ENCODE results near the gene HIGD2B.
"Not testable (repeated sequence)": the region's sequence is repeated elsewhere in the genome, so short reads cannot be mapped to it uniquely, and the experiment has no call there.

HIGD2B gene

DNA sequence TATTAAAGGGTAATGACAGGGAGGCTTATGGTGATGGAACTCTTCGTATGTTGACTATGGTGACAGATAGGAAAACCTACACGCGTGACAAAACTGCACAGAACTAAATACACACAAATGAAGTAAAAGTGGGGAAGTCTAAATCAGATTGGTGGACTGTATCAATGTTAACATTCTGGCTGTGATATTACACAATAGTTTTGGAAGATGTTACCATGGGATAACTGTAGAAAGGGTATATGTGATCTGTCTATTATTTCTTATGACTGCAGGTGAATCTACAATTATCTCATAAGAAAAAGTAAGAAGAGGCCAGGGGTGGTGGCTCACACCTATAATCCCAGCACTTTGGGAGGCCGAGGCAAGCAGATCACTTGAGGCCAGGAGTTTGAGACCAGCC, 9.1 kb downstream of the HIGD2B start:
- DNase-seq: no peak

GRCh38 chr15:72671525-72671924, 14.5 kb downstream of the HIGD2B start:
- DNase-seq: no peak

DNA sequence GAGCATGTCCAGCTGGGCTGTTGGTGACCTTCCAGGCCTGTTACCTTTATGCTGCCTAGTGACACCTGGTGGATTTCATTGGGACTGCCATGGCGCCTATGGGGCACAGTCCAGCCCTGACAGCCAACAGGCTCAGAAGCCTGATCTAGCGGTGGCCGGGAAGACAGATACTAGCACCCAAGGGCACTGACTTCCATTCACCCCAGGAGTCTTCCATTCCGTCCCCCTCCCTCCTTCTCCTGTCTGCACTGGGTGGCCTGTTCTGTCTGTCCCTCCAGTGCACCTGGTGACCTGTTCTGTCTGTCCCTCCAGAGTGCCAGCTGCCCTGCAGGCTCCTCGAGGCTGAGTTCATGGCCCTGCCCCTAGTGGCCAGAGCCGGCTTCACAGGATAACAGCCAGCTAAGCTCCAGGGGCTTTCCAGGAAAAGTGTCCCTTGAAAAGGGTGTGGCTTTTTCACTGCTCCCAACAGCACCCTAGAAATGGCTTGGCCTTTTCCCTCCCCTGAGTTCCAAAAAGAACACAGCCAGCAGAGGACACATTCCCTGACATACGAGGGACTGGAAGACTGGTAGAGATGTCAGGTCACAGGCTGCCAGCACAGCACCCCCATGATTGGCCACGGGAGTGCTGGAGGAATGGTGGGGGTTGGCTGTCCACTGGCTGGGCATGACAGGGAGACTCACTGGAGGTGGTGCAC, 15.2 kb downstream of the HIGD2B start:
- DNase-seq: not testable (repeated sequence)

DNA sequence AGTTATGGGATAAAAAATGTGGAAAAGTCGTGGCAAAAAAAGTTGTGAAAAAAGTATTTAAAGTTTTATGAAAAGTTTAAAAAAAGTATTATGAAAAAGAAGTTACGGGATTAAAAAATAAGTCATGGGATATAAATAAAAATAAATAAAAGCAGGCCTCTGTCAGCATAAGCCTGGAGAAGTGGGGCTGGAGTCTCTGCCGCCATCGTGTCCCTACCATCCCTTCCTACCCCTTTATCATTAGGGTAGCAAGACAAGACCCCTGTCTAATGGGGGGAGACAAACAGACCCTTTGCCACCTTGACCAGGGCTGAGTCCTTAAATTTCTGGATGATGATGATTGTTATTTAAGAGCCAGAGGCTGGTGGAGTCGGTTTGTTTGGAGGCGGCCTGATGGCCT, 16.2 kb downstream of the HIGD2B start:
- not testable (repeated sequence) for DNase-seq

GRCh38 chr15:72665706-72666105, 20.3 kb downstream of the HIGD2B start:
- DNase-seq: not testable (repeated sequence)

DNA sequence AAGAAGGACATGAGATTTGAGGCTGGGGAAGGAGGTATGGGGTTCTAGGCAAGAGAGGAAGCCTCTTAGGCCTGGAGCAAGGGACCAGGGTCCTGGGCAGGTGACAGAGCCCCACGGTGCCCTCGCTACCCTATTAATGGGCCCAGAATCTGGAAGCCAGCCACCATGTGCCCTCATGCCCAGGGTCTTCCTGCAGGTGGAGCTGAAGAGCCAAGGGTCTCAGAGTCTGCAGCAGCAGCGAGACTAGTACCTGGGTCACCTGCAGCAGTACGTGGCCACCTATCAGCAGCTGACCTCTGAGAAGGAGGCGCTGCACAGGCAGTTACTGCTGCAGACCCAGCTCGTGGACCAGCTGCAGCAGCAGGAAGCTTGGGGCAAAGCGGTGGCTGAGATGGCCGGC, 22.1 kb downstream of the HIGD2B start:
- not testable (repeated sequence) for DNase-seq

GRCh38 chr15:72661081-72661480, 24.9 kb downstream of the HIGD2B start:
- DNase-seq: not testable (repeated sequence)

GRCh38 chr15:72656014-72656413, 30.0 kb downstream of the HIGD2B start:
- not testable (repeated sequence) for DNase-seq

- not testable (repeated sequence) for DNase-seq
Observed at GRCh38 chr15:72654397-72654796, 31.6 kb downstream of the HIGD2B start, which contains the start of gene GOLGA6B. Gene GOLGA6B (plus strand): TSS chr15:72654697. CDS start chr15:72654738, 41 bp downstream.

DNA sequence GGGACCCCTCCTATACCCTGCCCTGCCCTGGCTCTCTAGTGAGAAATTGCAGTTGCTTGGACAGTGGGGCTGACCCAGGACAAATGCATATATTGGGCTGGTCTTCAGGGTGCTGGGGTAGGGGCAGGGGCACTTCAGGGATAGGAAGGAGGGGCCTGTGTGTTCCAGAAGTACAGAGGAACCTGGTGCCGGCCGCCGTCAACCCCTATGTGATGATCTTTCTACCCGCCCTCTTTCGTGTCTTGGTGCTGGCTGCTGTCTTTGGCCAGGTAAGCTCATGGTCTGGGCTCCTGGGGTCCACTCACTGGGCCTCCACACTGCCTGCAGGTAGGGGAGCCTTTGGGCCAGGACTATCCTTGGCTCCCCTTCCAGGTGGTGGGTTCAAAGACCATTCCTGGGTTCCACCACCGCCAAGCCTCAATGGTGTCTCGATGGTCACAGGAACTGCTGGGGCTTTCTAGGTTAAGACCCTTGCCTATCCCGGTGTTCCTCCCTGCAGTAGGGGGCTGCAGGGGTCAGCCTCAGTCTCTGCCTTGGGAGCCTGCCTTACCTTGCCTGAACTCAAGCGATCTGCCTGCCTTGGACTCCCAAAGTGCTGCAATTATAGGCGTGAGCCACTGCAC, 37.2 kb downstream of the HIGD2B start:
- not testable (repeated sequence) for DNase-seq

DNA sequence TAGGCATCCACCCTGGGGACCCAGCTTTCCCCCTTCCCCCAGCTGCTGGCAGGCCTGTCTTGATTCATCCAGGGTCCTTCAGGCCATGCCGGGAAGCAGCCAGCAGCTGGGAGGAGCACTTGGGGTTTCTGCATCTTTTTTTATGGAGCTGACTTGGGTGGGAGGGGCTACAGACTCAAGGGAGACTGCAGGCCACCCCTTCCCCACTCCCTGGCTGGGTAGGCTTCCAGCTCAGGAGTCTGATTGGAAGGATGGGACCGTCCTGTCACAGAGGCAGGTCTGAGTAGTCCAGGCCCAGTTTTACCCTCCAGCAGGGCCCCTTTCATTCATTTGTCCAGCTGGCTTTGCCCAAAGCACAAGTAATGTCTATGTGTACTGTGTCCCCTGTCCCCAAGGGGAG, 43.7 kb downstream of the HIGD2B start:
- DNase-seq: not testable (repeated sequence)

- DNase-seq: not testable (repeated sequence)
Observed at GRCh38 chr15:72639759-72640483, 46.1 kb downstream of the HIGD2B start.

DNA sequence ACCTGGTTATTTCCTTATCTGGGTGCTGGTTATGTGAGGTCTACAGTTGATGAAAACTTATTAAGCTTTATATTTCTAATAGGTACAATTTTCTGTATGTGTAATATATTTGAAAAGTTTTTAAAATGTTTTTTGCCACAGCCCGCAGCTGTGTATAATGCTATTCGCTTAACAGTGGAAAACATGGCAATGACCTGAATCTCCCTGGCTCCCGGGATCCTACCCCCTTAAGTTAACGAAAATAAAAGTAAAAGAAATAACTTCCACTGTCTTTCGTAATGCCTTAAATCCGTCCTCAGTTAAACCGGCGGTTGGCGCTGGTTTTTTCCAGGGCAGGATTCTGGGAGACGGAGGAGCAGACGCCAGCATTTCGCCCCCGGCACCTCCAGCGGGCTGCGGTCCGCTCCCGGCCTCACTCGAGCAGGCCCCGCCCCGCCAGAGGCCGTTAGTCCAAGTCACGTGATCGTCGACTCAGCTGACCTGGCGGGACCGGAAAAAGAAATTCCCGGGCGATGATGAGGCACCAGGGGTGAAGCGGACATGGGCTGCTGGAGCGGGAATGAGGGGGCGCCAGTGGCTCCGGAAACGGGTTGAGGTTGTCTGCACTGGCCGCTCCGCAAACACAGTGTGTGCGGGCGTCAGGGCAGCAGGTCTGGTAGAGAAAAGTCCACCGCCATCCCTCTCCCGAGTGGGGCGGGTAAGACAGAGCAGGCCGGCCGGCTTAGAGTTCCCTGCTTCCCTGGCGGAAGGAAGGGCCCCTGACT, 49.3 kb downstream of the HIGD2B start:
- DNase-seq: not testable (repeated sequence)

DNA sequence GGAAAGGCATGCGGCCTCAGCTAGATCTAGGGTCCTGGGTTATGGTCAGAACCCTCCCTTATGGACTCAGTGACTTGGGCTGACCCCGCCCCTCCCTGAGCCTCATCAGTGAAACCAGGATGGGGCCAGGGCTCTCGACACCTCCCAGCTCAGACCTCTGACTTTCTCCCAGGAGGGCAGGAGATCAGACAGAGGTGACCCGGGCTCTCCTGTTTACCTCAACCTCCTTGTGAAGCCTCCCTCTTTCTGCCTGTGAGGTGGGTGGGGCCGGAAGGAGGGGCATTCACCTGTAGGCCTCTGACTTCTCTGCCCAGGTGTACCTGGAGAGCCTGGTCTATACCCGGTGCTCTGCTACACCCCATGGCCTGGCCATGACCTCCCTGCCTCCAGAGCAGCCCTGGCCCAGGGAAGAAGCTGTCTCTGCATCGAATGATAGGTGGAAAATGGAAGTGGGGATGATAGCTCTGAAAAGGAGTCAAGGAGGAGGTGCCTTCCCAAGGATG, 56.9 kb downstream of the HIGD2B start:
- DNase-seq: not testable (repeated sequence)

DNA sequence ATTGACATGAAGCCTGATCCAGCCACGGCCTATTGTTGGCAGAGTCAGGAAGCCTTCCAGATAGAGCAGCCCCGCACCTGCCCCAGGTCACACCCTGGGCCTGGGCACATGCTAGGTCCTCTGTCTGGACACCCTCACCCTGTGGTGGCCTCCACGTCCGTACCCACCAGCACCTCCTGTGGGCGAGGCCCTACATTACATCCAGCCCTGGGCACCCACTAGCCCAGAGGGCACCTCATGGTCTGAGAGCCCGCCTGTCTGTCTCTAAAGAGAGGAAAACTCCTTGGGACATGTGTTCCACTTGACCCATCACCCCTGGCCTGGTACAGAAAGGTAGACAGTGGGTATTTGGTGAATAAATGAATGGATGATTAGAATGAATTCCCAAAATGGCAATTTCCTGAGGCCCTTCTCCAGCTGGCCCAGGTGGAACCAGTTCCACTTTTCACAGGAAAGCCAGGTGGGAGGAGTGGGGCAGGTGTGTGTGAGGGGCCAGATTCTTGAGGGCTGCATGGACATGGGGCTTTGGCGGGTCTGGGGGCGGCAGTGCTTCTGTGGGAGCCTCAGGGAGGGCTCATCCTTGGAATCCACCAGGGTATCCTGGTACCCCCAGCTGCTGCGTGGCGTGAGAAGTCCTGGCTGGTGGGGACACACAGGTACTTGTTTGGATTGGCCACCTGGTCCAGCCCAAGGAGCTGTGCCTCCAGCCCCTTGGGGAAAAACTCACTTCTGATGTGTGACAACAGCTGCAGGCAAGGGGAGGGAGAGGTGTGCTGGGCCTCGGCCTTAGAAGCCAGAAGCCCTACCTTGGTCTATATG, 57.5 kb downstream of the HIGD2B start:
- DNase-seq: not testable (repeated sequence)

- DNase-seq: not testable (repeated sequence)
Observed at GRCh38 chr15:72626153-72626552, 59.8 kb downstream of the HIGD2B start.

Data from hypothalamus (tissue), 51 donors.